GM12878 (cell line): Measurements from ENCODE around the gene NUP35. TPM values are rescaled to one million over a fixed set of nuclear protein-coding genes. Genes with fewer than 3 reads are reported as not detected.

ENCODE experiments used
- ATAC-seq: fragments of 200-7000 bp; cut with Tn5 transposase; 3 replicates; pipeline ENCODE4 v1.9.1; 2020; ENCODE audit warnings: mild to moderate bottlenecking, moderate library complexity
- BruUV-seq: library from RNA; stranded (reverse); fragments of 400-500 nt; replicated peaks from 2 replicates; lab custom pipeline; 2021; lab: Mats Ljungman, UMichigan
- CTCF ChIA-PET: fragments of 300-600 bp; sonication (Branson Sonifier 250); formaldehyde crosslinking; extraction: SDS; loops from one replicate; lab custom pipeline; 2021; ENCODE audit warnings: inconsistent platforms; lab: Yijun Ruan, JAX
- POLR2A ChIA-PET: fragments of 350-600 bp; formaldehyde crosslinking; extraction: SDS; loops from one replicate; lab custom pipeline; 2021; ENCODE audit warnings: inconsistent platforms; lab: Charles Lee
- RAD21 ChIA-PET: fragments of 300-600 bp; sonication (Branson Sonifier 250); formaldehyde crosslinking; loops from one replicate; lab custom pipeline; 2023; ENCODE audit warnings: antibody characterized with exemption; ENCODE audit not compliant: unreplicated experiment; lab: Charles Lee
- SMC1A ChIA-PET: fragments of 300-600 bp; sonication (Branson Sonifier 250); formaldehyde crosslinking; loops from one replicate; lab custom pipeline; 2023; ENCODE audit not compliant: unreplicated experiment, uncharacterized antibody; lab: Charles Lee
- DNase-seq: peaks from one replicate; pipeline ENCODE4 v3.0.0-alpha.2; 2011; ENCODE audit warnings: low read depth, low spot score
- FAIRE-seq: peaks from 3 replicates; lab custom pipeline; 2011; peaks lifted over from hg19 to GRCh38; lab: Jason Lieb, UNC
- H2AFZ ChIP-seq: 2 replicates; pipeline ENCODE4 v1.6.0; 2011; ENCODE audit warnings: low read depth, low read length, control low read depth; ENCODE audit not compliant: control insufficient read depth
- H3K27ac ChIP-seq: 2 replicates; pipeline ENCODE4 v1.5.1; 2011; ENCODE audit warnings: control low read depth; ENCODE audit not compliant: control insufficient read depth, insufficient read depth
- H3K27me3 ChIP-seq, 2 experiments: replicated peaks in 1 of 2; 2 replicates each; pipeline versions ENCODE4 v1.6.0 to v1.6.1; 2011; ENCODE audit warnings: low read length in 1 of 2; ENCODE audit not compliant: control insufficient read depth in 2 of 2, insufficient read depth in 2 of 2
- H3K36me3 ChIP-seq, 2 experiments: 2 replicates each; pipeline ENCODE4 v1.5.1; 2011; ENCODE audit warnings: low read length in 1 of 2; ENCODE audit not compliant: control insufficient read depth in 2 of 2, insufficient read depth in 2 of 2
- H3K4me1 ChIP-seq: 2 replicates; pipeline ENCODE4 v1.6.1; 2011; ENCODE audit warnings: mild to moderate bottlenecking, low read length, moderate library complexity, mixed read lengths; ENCODE audit not compliant: control insufficient read depth, insufficient read depth
- H3K4me2 ChIP-seq: 2 replicates; pipeline ENCODE4 v1.6.0; 2011; ENCODE audit warnings: control low read depth; ENCODE audit not compliant: control insufficient read depth, insufficient read depth
- H3K4me3 ChIP-seq: fragments of 200-600 bp; sonication (generic); 2 replicates; pipeline ENCODE4 v1.5.1; 2016
- H3K79me2 ChIP-seq: 2 replicates; pipeline ENCODE4 v1.6.0; 2011; ENCODE audit warnings: low read length; ENCODE audit not compliant: control insufficient read depth, insufficient read depth
- H3K9ac ChIP-seq: 2 replicates; pipeline ENCODE4 v1.8.0; 2011; ENCODE audit warnings: low read length, control low read depth, mixed read lengths; ENCODE audit not compliant: control insufficient read depth, insufficient read depth
- H3K9me3 ChIP-seq: replicated peaks from 3 replicates; pipeline ENCODE4 v1.5.1; 2011; ENCODE audit warnings: mild to moderate bottlenecking, low read length; ENCODE audit not compliant: control insufficient read depth, insufficient read depth
- H4K20me1 ChIP-seq: 2 replicates; pipeline ENCODE4 v1.6.0; 2011; ENCODE audit not compliant: control insufficient read depth, insufficient read depth
- CREB1 ChIP-seq: IDR thresholded peaks from 2 replicates; pipeline ENCODE4 v1.6.1; 2012; ENCODE audit warnings: low read depth, mild to moderate bottlenecking, inconsistent platforms
- IRF4 ChIP-seq: IDR thresholded peaks from 2 replicates; pipeline ENCODE4 v1.6.1; 2011; ENCODE audit warnings: low read depth, low read length
- JUNB ChIP-seq: IDR thresholded peaks from 2 replicates; pipeline ENCODE4 v1.6.1; 2016; ENCODE audit warnings: antibody characterized with exemption, mild to moderate bottlenecking
- MTA3 ChIP-seq: IDR thresholded peaks from 2 replicates; pipeline ENCODE4 v1.6.1; 2012; ENCODE audit warnings: low read length, inconsistent platforms, borderline replicate concordance
- MYB ChIP-seq: fragments of 150-350 bp; IDR thresholded peaks from 2 replicates; pipeline ENCODE4 v1.6.1; 2014; ENCODE audit warnings: mild to moderate bottlenecking, low read depth, low read length, borderline replicate concordance
- MYC ChIP-seq: IDR thresholded peaks from 2 replicates; pipeline ENCODE4 v1.6.1; 2011; ENCODE audit warnings: mild to moderate bottlenecking, low read length, moderate library complexity, inconsistent platforms; ENCODE audit not compliant: insufficient read depth, insufficient replicate concordance, insufficient read length, severe bottlenecking
- NFXL1 ChIP-seq: fragments of 450-650 bp; IDR thresholded peaks from 2 replicates; pipeline ENCODE4 v1.6.1; 2017; ENCODE audit warnings: antibody characterized with exemption, mild to moderate bottlenecking, borderline replicate concordance
- PAX5 ChIP-seq: IDR thresholded peaks from 2 replicates; pipeline ENCODE4 v1.6.1; 2011; ENCODE audit warnings: low read depth, low read length, borderline replicate concordance
- RBBP5 ChIP-seq: fragments of 200-600 bp; sonication (generic); conservative IDR thresholded peaks from 2 replicates; pipeline ENCODE4 v1.6.1; 2016
- SRF ChIP-seq, 2 experiments: IDR thresholded peaks; 2 replicates each; pipeline ENCODE4 v1.6.1; 2011; ENCODE audit warnings: low read depth in 2 of 2, low read length in 2 of 2, mild to moderate bottlenecking in 1 of 2, moderate library complexity in 1 of 2
- TCF12 ChIP-seq: IDR thresholded peaks from 2 replicates; pipeline ENCODE4 v1.6.1; 2011; ENCODE audit warnings: low read depth, mild to moderate bottlenecking, low read length
- ZBED1 ChIP-seq: IDR thresholded peaks from 2 replicates; pipeline ENCODE4 v1.6.1; 2016; ENCODE audit warnings: borderline replicate concordance
- WGBS: methylation state at CpG from one replicate; pipeline ENCODE4 v1.1.6; 2016; ENCODE audit warnings: low lambda C conversion rate; ENCODE audit not compliant: insufficient replicate concordance, insufficient coverage; ENCODE audit errors: missing lambda C conversion rate; 5-methylcytosine and 5-hydroxymethylcytosine counted together
- in situ Hi-C: fragments of 300-500 bp; cut with MboI; formaldehyde crosslinking; loops from 9 replicates; pipeline ENCODE4 v1.14.3; 2018; ENCODE audit warnings: mixed read lengths
- intact Hi-C: fragments of 100-400 bp; cut with micrococcal nuclease; formaldehyde crosslinking; loops from one replicate; pipeline ENCODE4 v1.14.2; 2022; ENCODE audit not compliant: unreplicated experiment
- polyA plus RNA-seq, 11 experiments: library from polyadenylated mRNA; depleted of rRNA in 4 of 11; unstranded in 6 of 11; stranded (reverse) in 5 of 11; fragments of >200 nt; fragmentation: Nextera tagmentation in 4 of 11; fragmentation: Illumina TruSeq in 1 of 11; extraction: Ambion mirVana in 4 of 11; extraction: Trizol in 1 of 11; gene quantifications; 1 replicate in 1 of 11; 2 replicates in 10 of 11; pipeline versions ENCODE4 v1.2.1 to v1.2.3, GENCODE V29; 2011 to 2016; ENCODE audit warnings: inconsistent platforms in 2 of 11, missing spikeins in 2 of 11, low read depth in 1 of 11
- total RNA-seq, 4 experiments: library from RNA; depleted of rRNA in 3 of 4; stranded (reverse); fragments of >200 nt in 3 of 4; fragmentation: Illumina TruSeq in 1 of 4; extraction: Trizol in 1 of 4; gene quantifications; 2 replicates each; pipeline versions ENCODE4 v1.2.1 to v1.2.3, GENCODE V29; 2013 to 2021
- TF ChIP-seq, protein P1 (sequence below): IDR thresholded peaks from 2 replicates; pipeline ENCODE4 v1.6.1; 2012; ENCODE audit warnings: low read depth, low read length, improper control_type of control experiment
- TF ChIP-seq, protein P2 (sequence below): IDR thresholded peaks from 2 replicates; pipeline ENCODE4 v1.6.1; 2012; ENCODE audit warnings: low read depth, low read length, improper control_type of control experiment

Gene NUP35
- total and polyA plus RNA-seq, 10 of the 15 experiments (the other 5 are each of a cell fraction or from before 2014, with no cell fraction given) = 21.4 to 57.3 (median 30.7) TPM

DNA sequence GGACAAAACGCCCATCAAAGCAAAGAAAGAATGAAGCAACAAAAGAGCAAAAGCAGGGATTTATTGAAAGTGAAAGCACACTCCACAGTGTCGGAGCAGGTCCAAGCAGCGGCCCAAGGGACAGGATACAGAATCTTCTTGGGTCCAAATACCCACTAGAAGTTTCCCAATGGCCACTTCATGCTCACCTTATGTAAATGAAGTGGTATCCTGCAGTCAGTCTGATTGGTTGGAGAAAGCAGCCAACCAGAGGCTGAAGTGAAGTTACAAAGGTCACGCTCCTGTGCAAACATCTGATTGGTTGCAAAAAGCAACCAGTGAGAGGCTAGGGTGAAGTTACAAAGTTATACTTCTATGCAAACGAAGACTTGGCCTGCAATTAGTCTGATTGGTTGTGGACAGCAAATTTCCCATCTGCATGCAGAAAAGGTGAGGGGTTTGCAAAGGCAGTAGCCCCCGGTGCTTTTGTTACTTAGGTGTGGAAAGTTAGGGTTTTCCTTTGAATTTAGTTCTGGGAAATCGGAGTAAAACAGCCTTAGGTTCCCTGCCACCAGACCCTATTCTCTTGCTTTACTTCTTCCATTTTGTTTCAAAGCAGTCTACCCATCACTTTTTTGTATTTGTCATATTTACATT lies 32.8 kb upstream of the NUP35 start:
- TF ChIP-seq, protein P1, sequence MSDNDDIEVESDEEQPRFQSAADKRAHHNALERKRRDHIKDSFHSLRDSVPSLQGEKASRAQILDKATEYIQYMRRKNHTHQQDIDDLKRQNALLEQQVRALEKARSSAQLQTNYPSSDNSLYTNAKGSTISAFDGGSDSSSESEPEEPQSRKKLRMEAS = no peak
- TF ChIP-seq TCF12 = no peak
- no peak for TF ChIP-seq MTA3
- TF ChIP-seq MYC = no peak
- no peak for TF ChIP-seq CREB1
- TF ChIP-seq MYB = no peak
- no peak for TF ChIP-seq NFXL1
- TF ChIP-seq RBBP5 = no peak
- no peak for TF ChIP-seq IRF4
- no peak for TF ChIP-seq JUNB
- TF ChIP-seq PAX5 = no peak
- no peak for TF ChIP-seq ZBED1
- TF ChIP-seq, protein P2, sequence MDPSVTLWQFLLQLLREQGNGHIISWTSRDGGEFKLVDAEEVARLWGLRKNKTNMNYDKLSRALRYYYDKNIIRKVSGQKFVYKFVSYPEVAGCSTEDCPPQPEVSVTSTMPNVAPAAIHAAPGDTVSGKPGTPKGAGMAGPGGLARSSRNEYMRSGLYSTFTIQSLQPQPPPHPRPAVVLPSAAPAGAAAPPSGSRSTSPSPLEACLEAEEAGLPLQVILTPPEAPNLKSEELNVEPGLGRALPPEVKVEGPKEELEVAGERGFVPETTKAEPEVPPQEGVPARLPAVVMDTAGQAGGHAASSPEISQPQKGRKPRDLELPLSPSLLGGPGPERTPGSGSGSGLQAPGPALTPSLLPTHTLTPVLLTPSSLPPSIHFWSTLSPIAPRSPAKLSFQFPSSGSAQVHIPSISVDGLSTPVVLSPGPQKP = no peak
- TF ChIP-seq SRF (IDR thresholded peaks at IDR 0.05; ENCODE audit: low read depth in 2 of 2, low read length in 2 of 2) = no peak
- H3K27me3 ChIP-seq = no peaks in the 10 kb centered on the region
- ChIA-PET SMC1A (no interaction called here), POLR2A (no interaction called here), RAD21 (no interaction called here), CTCF (no interaction called here)
- no peak for DNase-seq
- WGBS = 95% methylated on average over 7 of the region's 7 CpGs
- H3K4me1 ChIP-seq = peaks cover 19% of the 10 kb centered on the region; the same call in 1 of the 2 replicates
- no peaks in the 10 kb centered on the region for H3K36me3 ChIP-seq
- no peak for FAIRE-seq
- H3K4me3 ChIP-seq = no peak overlapping the region
- intact Hi-C loops (loop anchor here (5.0 to 10.0 kb wide), 2 partner anchors 327 to 424 kb away; no protein-coding TSS in a partner anchor), in situ Hi-C loops (no loop called here)
- H3K79me2 ChIP-seq = no peaks in the 10 kb centered on the region
- no TSS peak for BruUV-seq
- H3K27ac ChIP-seq = no peak overlapping the region
- H2AFZ ChIP-seq = no peak overlapping the region
- no peaks in the 10 kb centered on the region for H3K9me3 ChIP-seq
- no peaks in the 10 kb centered on the region for H4K20me1 ChIP-seq
- no peak for ATAC-seq
- H3K9ac ChIP-seq = no peak overlapping the region
- H3K4me2 ChIP-seq = no peak overlapping the region
